ENCODE results near the gene GREB1L. TPM values are rescaled to one million over a fixed set of nuclear protein-coding genes. Genes with fewer than 3 reads are reported as not detected.

GREB1L gene
- total and polyA plus RNA-seq, 2 donors (not counting 3 experiments of a cell fraction or from before 2014, with no cell fraction given) = 0.22 to 0.41 TPM

GRCh38 chr18:21463718-21464117, 221.7 kb downstream of the GREB1L start:
- Histone ChIP-seq H3K9ac (replicated peaks; ENCODE audit: extremely low read depth, insufficient read depth, low read length) (no peak overlapping the region), H3K9me1 (replicated peaks; ENCODE audit: control insufficient read depth, extremely low read depth, insufficient read depth, low read length) (no peaks in the 10 kb centered on the region), H3K79me2 (ENCODE audit: control insufficient read depth, insufficient read depth, low read length) (no peaks in the 10 kb centered on the region), H3K4me3 (replicated peaks in 1 of 3; ENCODE audit: insufficient read depth in 1 of 3, low read depth in 1 of 3, low read length in 3 of 3) (no peak overlapping the region), H3K27me3 (ENCODE audit: control insufficient read depth in 2 of 2, insufficient read depth in 2 of 2, low read length in 2 of 2) (no peaks in the 10 kb centered on the region), H3K27ac (ENCODE audit: insufficient read depth, low read depth, low read length) (no peak overlapping the region), H2AFZ (ENCODE audit: low read depth, low read length) (no peak overlapping the region), H4K20me1 (replicated peaks; ENCODE audit: control insufficient read depth, extremely low read depth, insufficient read depth, low read length) (no peaks in the 10 kb centered on the region), H3K4me2 (ENCODE audit: insufficient read depth, low read length) (no peak overlapping the region), H3K4me1 (ENCODE audit: control insufficient read depth, extremely low read depth, insufficient read depth, low read length) (no peaks in the 10 kb centered on the region), H3K9me3 (replicated peaks; ENCODE audit: control insufficient read depth, insufficient read depth, low read length) (no peaks in the 10 kb centered on the region), H3K36me3 (ENCODE audit: control insufficient read depth in 2 of 2, extremely low read depth in 1 of 2, insufficient read depth in 2 of 2, low read length in 2 of 2) (no peaks in the 10 kb centered on the region)
- TF ChIP-seq GATA2 (IDR thresholded peaks at IDR 0.05; ENCODE audit: insufficient read depth, insufficient read length, low read depth, low read length) (no peak), JUN (IDR thresholded peaks at IDR 0.05; ENCODE audit: borderline replicate concordance, insufficient read depth, insufficient read length, low read depth) (no peak), EZH2 (IDR thresholded peaks at IDR 0.05; ENCODE audit: borderline replicate concordance, low read depth, low read length, severe bottlenecking) (no peak), MYC (IDR thresholded peaks at IDR 0.05; ENCODE audit: low read depth, low read length) (no peak), FOS (IDR thresholded peaks at IDR 0.05; ENCODE audit: borderline replicate concordance, insufficient read depth, low read length) (no peak)
- CTCF ChIA-PET = interaction anchor here (0.6 kb wide), 1 partner anchor 13 kb away, joined by 3 read pairs; no protein-coding TSS in a partner anchor
- DNase-seq (ENCODE audit: low read depth, low spot score) (no peak), FAIRE-seq (no peak)
- intact Hi-C loops (cut with micrococcal nuclease) = no loop called here
- no TSS peak for BruUV-seq (replicated peaks)
- POLR2A ChIA-PET = no interaction called here
- dilution Hi-C loops (cut with MboI; ENCODE audit: extremely low pct_ligation_motif_present, low sequenced_read_pairs) = no loop called here

- no peaks in the 10 kb centered on the region for H4K20me1 ChIP-seq (replicated peaks; ENCODE audit: control insufficient read depth, extremely low read depth, insufficient read depth, low read length)
- intact Hi-C loops (cut with micrococcal nuclease) = no loop called here
- H3K79me2 ChIP-seq (ENCODE audit: control insufficient read depth, insufficient read depth, low read length) = no peaks in the 10 kb centered on the region
- TF ChIP-seq GATA2 (IDR thresholded peaks at IDR 0.05; ENCODE audit: insufficient read depth, insufficient read length, low read depth, low read length) (no peak), JUN (IDR thresholded peaks at IDR 0.05; ENCODE audit: borderline replicate concordance, insufficient read depth, insufficient read length, low read depth) (no peak), MAX (IDR thresholded peaks at IDR 0.05; ENCODE audit: insufficient read depth, insufficient read length) (no peak), MYC (IDR thresholded peaks at IDR 0.05; ENCODE audit: low read depth, low read length) (no peak), POLR2A (IDR thresholded peaks at IDR 0.05; ENCODE audit: low read depth, low read length) (no peak), CTCF (IDR thresholded peaks at IDR 0.05; ENCODE audit: extremely low read depth in 1 of 2, insufficient read depth in 1 of 2, low read depth in 1 of 2, low read length in 2 of 2) (no peak), EZH2 (IDR thresholded peaks at IDR 0.05; ENCODE audit: borderline replicate concordance, low read depth, low read length, severe bottlenecking) (no peak), POLR2AphosphoS5 (IDR thresholded peaks at IDR 0.05; ENCODE audit: insufficient read depth, low read depth, low read length) (no peak), FOS (IDR thresholded peaks at IDR 0.05; ENCODE audit: borderline replicate concordance, insufficient read depth, low read length) (no peak)
- DNase-seq (ENCODE audit: low read depth, low spot score) (no peak), FAIRE-seq (no peak)
- peaks cover 2% of the 10 kb centered on the region for H3K4me1 ChIP-seq (ENCODE audit: control insufficient read depth, extremely low read depth, insufficient read depth, low read length)
- no TSS peak for BruUV-seq (replicated peaks)
- no peaks in the 10 kb centered on the region for H3K9me3 ChIP-seq (replicated peaks; ENCODE audit: control insufficient read depth, insufficient read depth, low read length)
- no peak overlapping the region for H2AFZ ChIP-seq (ENCODE audit: low read depth, low read length)
- H3K9ac ChIP-seq (replicated peaks; ENCODE audit: extremely low read depth, insufficient read depth, low read length) = no peak overlapping the region
- ChIA-PET CTCF (no interaction called here), POLR2A (no interaction called here)
- no peak overlapping the region for H3K4me2 ChIP-seq (ENCODE audit: insufficient read depth, low read length)
- no peaks in the 10 kb centered on the region for H3K36me3 ChIP-seq (ENCODE audit: control insufficient read depth in 2 of 2, extremely low read depth in 1 of 2, insufficient read depth in 2 of 2, low read length in 2 of 2)
- H3K4me3 ChIP-seq (replicated peaks in 1 of 3; ENCODE audit: insufficient read depth in 1 of 3, low read depth in 1 of 3, low read length in 3 of 3) = no peak overlapping the region
- H3K27me3 ChIP-seq (ENCODE audit: control insufficient read depth in 2 of 2, insufficient read depth in 2 of 2, low read length in 2 of 2) = no peaks in the 10 kb centered on the region
- no peaks in the 10 kb centered on the region for H3K9me1 ChIP-seq (replicated peaks; ENCODE audit: control insufficient read depth, extremely low read depth, insufficient read depth, low read length)
- dilution Hi-C loops (cut with MboI; ENCODE audit: extremely low pct_ligation_motif_present, low sequenced_read_pairs) = no loop called here
- H3K27ac ChIP-seq (ENCODE audit: insufficient read depth, low read depth, low read length) = no peak overlapping the region
Measured at GRCh38 chr18:21468514-21469164, 226.6 kb downstream of the GREB1L start.
